Right renal pelvis (tissue), 4 donors: ENCODE measurements around the gene TCTN1. TPM values are rescaled to one million over a fixed set of nuclear protein-coding genes. Genes with fewer than 3 reads are reported as not detected.
"Not testable (repeated sequence)": the region's sequence is repeated elsewhere in the genome, so short reads cannot be mapped to it uniquely, and the experiment has no call there.

Source experiments
- DNase-seq, 4 donors: peaks; one replicate each; pipeline ENCODE4 v3.0.0-alpha.2; 2013; ENCODE audit warnings: low read depth in 4 of 4, low spot score in 3 of 4, missing footprints in 1 of 4
- polyA plus RNA-seq, 4 donors: library from polyadenylated mRNA; unstranded; fragments of 120-200 nt; gene quantifications; one replicate each; pipeline ENCODE4 v1.2.1, GENCODE V29; 2013; ENCODE audit not compliant: insufficient read length in 4 of 4

TCTN1 gene
- polyA plus RNA-seq: 100 to 1,000 TPM in 2 of 4 donors, 10 to 100 TPM in 2; 78.3 to 107 (median 94.1) TPM

DNA sequence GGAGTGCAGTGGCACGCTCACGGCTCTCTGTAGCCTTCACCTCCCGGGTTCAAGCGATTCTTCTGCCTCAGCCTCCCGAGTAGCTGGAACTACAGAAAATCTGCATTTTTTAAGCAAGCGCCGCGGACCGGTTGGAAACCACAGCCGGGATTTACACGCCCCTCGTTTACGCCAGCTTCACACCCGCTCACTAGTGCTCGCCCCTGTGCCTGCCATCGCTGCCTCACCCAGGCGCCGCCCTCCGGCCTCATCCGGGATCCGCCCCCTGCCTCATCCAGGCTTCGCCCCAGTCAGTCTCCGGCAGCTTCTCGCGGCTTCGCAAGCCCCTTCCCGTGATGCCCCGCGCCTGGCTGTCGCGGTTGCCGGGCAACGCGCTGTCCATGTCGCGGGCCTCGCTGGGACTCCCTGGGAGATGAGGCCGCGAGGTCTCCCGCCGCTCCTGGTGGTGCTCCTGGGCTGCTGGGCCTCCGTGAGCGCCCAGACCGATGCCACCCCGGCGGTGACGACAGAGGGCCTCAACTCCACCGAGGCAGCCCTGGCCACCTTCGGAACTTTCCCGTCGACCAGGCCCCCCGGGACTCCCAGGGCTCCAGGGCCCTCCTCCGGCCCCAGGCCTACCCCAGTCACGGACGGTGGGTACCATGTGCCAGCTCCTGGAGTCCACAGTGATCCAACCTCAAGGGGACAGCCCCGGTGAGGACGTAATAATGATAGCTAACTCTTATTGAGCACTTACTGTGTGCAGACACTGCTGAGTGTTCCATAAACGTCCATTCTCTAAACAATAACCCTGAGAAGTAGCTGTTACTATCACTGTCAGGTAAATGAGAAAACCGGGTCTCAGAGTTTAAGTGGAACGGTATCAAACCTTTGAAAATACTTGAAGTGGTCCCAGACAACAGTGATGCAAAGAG, at the start of gene TCTN1:
Gene TCTN1, plus strand, starts transcription at position 359 of the 914 bp plus-strand sequence. Its CDS starts 54 bp downstream, at position 413.
- DNase-seq: peak; percentile 88 to 90 (median 88)

DNA sequence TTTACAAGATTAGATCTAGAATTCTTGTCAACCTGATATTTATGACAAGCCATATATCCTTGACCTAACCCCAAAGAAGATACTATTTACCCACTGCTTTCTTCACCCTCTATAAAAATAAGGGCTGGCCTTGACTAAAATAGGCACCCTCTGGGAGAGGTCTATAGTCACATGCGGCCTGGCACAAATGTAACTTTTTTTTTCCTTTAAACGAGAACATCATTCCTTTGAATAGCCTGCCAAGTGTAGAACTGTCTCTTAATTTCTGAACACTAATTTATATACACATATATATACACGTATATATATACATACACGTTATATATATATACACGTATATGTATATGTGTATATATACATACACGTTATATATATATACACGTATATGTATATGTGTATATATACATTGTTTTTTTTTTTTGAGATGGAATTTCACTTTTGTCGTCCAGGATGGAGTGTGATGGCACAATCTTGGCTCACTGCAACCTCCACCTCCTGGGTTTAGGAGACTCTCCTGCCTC, 49.4 kb upstream of the TCTN1 start:
- DNase-seq: no peak

DNA sequence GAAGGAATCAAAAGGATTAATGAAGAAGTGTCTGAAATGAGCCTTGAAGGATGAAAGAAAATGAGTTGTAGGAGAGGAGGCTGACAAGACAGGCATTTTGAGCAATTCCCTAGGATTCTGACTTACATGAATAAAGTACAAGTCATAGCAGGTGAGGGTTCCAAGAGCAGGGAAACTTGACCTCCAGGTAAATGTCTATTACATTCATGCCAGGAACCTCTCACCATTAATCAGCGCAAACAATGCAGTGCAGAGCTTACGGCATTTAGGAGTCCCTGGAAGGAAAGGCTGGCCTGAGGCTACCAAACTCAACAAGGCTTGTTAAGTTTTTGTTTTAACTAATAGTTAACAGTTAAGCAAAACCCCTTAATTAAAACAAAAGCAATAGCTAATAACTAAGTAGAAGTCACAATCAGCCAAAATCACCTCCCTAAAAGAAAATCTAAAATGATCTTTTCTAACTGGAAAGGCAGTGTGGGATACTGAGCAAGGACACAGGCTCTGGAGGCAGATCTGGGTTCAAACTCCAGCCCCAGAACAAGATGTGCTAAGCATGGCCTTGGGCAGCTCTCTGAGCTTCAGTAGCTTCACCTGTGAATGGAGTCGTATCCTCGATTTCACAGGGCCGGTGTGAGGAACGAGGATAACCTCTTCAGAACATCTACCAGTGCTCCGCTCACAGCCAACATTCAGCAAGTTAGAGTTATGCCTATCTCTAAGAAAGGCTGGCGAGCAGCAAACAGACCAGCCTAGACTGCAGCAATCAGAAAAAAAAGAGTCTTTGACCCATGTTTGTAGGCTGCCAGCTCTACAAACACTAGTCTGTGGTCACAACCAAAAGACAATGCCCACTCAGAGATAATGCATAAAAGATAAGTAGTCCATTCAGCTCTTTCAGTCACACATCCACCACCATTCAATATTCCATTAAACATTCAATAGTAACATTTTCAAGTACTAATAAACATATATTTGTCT, 47.7 kb upstream of the TCTN1 start:
- no peak for DNase-seq

DNA sequence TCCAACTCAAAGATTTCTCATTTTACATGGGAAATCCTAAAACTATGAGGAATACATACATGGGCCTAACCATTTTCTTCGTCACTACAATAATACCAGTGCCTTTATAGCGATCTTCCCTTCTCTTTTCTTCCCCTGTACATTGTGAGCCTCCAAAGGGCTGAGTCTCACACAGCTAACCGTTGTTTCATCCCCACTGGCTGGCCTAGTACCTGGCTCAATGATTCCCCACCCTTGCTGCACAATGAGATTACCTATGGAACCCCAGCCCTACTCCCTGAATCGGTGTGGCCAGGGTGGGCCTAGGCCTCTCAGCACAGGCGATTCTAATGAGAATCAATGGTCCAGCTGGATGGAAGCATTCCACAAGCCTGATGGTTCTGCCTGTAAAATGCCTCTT, 46.9 kb upstream of the TCTN1 start:
- no peak for DNase-seq

DNA sequence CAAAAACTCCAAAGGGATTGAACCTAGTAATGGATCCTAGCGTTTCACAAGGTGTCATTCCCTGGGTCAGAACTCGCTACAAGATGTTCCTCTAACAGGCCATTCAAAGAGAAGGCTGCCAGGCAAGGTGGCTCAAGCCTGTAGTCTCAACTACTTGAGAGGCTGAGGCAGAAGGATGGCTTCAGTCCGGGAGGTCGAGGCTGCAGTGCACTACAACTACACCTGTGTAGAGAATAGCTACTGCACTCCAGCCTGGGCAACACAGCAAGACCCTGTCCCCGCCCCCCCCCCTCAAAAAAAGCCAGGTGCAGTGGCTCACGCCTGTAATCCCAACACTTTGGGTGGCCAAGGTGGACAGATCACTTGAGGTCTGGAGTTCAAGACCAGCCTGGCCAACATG, 45.2 kb upstream of the TCTN1 start:
- DNase-seq: no peak

DNA sequence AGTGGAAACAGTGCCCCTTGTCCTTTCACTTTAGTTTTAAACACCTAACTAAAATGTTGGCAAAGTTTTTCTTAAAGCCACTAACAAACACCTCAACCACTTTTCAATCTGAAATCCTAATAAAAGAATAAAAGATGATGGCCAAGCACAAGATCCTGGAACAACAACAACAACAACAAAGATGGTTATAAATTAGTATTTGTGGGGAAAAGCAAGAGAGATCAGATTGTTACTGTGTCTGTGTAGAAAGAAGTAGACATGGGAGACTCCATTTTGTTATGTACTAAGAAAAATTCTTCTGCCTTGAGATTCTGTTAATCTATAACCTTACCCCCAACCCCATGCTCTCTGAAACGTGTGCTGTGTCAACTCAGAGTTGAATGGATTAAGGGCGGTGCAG, 44.1 kb upstream of the TCTN1 start:
- not testable (repeated sequence) for DNase-seq

DNA sequence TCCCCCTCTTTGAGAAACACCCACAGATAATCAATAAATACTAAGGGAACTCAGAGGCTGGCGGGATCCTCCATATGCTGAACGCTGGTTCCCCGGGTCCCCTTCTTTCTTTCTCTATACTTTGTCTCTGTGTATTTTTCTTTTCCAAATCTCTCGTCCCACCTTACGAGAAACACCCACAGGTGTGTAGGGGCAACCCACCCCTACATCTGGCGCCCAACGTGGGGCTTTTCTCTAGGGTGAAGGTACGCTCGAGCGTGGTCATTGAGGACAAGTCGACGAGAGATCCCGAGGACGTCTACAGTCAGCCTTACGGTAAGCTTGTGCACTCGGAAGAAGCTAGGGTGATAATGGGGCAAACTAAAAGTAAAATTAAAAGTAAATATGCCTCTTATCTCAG, 43.1 kb upstream of the TCTN1 start:
- DNase-seq: not testable (repeated sequence)

DNA sequence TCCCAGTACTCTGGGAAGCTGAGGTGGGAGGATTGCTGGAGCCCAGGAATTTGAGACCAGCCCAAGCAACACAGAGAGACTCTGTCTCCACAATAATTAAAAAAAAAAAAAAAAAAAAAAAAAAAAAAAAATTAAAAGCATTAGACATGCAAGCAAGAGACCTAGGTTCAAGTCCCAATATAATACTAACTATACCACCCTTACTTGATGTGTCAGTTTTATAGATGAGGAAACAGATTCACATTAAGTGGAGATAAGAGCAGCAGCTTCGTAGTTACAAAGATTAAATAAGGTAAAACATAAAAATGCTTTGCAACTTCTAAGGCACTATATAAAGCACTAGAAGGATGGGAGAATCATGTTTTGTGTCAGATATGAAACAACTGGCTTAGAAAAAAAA, 39.9 kb upstream of the TCTN1 start:
- DNase-seq: no peak

DNA sequence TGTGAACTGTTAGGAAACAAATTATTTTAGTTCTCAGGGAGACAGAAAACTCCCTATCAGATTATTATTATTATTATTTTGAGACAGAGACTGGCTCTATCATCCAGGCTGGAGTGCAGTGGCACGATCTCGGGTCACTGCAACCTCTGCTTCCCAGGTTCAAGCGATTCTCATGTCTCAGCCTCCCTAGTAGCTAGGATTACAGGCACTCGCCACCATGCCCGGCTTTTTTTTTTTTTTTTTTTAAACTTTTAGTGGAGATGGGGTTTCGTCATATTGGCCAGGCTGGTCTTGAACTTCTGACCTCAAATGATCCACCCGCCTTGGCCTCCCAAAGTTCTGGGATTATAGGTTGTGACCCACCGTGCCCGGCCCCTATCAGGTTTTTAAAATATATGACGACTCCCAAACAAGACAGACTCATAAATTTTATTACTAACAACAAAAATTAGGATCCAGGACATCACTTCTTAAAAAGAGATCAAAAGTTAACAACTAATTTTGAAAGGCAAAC, 39.2 kb upstream of the TCTN1 start:
- not testable (repeated sequence) for DNase-seq

DNA sequence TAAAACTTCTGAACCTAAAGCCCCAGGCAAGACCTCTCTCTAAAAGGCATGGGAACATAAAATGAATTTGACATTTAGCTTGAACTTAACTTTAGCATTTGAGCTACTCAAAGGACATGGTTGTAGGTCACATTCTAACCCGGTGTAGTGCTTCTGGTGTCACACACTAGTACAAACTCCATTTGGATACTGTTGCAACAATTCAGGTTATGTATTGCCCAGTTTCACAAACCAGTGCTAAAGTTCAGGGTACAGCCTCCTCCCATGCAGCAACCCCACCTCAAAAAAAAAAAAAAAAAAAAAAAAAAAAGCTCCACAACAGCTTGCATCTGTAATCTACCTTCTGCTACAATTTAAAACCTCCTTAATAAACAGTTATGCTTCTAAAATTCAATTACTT, 38.6 kb upstream of the TCTN1 start:
- no peak for DNase-seq

DNA sequence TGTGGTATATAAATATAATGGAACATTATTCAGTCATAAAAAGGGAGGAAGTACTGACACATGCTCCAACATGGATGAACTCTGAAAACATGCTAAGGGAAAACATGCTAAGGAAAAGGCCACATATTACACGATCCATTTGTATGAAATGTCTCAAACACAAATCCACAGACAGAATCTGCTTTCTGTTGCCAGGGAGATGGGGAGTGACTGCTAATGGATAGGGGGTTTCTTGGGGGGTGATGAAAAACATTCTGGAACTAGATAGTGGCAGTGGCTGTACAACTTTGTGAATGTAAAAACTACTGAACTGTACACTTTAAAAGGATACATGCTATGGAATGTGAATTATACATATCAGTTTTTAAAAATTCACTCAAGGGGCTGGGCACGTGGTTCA, 37.4 kb upstream of the TCTN1 start:
- DNase-seq: no peak

DNA sequence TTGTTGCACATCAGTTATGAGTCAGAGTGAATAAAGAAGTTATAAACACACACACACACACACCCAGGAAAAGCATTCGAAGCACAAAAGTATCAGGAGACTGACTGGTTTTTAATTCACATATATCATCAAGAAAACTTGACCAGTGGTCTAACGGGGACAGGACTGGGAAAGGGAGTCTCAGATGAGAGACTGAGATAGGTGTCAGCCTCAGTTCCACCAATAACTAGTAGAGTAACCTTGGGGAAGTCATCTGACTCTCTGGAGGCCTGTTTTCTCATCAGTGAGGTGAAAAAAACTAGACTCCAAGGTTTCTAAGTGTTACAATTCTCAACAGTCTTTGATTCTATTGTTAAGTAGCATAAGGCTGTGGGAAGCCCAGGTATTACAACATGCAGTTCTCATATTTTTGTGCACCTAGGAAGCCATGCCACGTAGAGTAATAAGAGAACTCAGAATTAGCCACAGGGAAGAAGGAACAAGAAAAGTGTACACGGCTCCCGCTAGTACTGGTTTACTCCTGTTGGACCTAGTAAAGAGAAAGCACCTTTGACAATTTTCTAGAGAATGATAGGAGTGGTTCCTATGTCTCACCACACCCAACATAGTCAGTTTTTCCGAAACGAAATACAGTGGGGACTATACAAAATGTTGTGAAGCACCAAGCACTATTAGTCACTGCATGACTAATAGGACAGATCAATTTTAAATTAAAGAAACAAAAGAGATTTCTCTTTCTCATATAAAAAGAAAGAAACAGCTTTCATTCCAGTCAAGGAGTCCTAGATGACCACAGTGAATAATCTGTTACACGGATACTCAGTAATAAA, 35.9 kb upstream of the TCTN1 start:
- no peak for DNase-seq

DNA sequence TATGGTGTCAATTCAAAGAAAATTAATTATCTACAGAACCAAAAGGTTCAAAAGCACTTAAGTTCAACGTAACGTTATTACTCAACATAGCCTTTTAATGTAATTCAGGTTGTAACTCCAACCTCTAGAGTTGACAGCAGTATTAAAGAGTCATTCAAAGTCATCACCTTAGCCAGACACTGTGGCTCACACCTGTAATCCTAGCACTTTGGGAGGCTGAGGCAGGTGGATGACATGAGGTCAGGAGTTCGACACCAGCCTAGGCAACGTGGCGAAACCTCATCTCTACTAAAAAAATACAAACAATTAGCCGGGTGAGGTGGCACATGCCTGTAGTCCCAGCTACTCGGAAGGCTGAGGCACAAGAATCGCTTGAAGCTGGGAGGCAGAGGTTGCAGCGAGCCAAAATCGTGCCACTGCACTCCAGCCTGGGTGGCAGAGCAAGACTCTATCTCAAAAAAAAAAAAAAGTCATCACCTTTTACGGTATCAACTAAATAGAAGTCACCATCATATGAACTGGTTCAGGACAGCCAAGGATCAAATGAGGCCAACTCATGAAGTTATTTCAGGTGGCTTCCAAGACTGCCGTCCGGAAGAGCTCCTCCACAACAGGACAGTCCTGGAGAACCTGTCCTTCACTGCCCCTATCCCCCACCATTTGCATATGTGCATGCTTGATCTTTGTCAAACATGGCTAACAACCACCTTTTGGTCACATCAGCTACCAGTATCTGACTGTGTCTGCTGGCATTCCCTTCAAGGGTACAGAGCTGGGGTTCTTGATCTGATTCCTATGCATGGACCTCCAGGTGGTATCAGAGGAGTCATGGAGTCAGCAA, 35.0 kb upstream of the TCTN1 start:
- DNase-seq: no peak

DNA sequence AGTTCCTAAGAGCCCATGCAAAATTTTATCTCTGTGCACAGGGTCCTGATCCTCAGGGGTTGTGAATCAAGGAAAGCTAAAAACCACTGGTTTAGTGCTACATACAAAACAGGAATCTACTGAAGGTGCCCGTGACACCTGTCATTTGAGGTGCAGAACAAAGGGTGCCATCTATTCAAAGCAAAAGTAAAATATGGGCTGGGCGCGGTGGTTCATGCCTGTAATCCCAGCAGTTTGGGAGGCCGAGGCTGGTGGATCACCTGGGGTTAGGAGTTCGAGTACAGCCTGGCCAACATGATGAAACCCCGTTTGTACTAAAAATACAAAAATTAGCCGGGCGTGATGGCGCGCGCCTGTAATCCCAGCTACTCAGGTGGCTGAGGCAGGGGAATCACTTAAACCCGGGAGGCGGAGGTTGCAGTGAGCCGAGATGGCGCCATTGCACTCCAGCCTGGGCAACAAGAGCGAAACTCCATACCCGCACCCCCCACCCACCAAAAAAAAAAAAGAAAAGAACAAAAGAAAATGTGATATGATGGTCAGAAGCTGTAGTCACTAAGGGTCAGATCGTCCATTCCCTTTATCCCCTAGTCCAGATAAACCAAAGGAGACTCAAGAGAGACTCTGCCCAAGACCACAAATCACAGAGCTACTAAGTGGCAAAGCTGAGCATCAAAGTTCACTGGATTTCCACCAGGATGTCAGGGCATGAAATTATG, 34.2 kb upstream of the TCTN1 start:
- no peak for DNase-seq

DNA sequence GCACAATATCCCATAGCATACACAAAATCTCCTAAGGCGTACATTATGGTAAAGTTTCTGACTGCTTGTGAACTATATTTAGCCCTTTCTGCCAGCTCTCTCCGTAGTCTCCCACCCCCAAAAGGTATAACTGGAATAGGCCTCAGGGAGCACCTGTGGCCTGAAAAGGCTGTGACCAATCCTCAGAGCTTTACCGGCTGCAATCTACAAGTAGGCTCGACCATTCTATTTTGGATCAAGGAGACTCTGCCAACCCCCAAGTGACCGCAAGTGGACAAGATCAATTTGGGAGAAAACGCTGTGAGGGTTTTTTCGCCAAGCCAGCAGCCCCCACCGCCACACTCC, 32.0 kb upstream of the TCTN1 start:
- no peak for DNase-seq

DNA sequence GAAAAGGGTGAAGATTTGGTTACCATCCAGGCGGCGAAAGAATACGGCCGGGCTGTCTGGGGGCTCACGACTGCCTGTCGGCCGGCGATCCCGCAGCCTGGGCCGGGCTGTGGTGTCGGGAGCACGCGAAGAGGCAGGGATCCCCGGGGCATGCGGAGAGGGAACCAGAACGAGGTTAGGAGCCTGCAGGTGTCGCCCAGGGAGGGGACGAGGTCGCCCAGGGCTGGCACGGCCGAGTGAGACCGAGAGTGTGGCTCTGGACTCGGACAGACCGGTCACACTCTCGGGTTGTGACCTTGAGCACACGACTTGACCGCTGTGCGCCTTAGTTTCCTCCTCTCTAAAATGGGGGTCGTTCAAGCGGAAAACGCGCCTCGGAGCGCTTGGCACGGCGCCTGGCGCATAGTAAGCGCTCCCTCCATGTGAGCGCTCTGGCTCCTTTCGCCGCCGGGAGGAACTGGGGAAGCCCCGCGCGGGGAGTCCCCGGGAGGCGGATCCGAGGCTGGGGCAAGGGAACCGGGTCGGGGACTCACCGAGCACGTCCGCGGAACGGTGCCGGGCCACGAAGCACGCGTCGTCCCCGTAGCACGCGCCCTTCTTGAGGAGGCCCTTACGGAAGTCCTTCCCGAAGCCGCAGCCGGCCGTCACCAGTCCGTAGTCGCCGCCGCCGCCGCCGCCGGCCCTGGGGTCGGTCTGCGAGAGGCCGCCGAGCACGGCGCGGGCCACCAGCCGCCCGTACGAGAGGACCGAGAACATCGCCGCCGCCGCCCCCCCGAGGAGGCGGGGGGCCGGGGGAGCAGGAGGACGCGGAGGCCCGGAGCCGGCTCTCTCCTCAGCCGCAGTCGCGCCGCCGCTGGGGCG, 31.4 kb upstream of the TCTN1 start:
- no peak for DNase-seq
